Upper lobe of left lung (tissue), 6 donors: ENCODE results near the gene PRL. TPM values are rescaled to one million over a fixed set of nuclear protein-coding genes. Genes with fewer than 3 reads are reported as not detected.

Experiments
- ATAC-seq, 2 donors: fragments of 200-7000 bp; cut with Tn5 transposase; one replicate each; pipeline ENCODE4 v1.9.1; 2022; ENCODE audit warnings: mild to moderate bottlenecking in 2 of 2, moderate library complexity in 2 of 2; ENCODE audit not compliant: low FRiP score in 2 of 2
- DNase-seq, 2 donors: peaks; one replicate each; pipeline ENCODE4 v3.0.0-alpha.2; 2019 to 2020
- H3K27ac ChIP-seq, 4 donors: fragments of 200-600 bp; sonication (generic); one replicate each; pipeline ENCODE4 v1.5.1; 2016 to 2019
- H3K27me3 ChIP-seq, 4 donors: fragments of 200-600 bp; sonication (generic); one replicate each; pipeline ENCODE4 v1.5.1; 2017 to 2019
- H3K36me3 ChIP-seq, 4 donors: fragments of 200-600 bp; sonication (generic); one replicate each; pipeline ENCODE4 v1.5.1; 2016 to 2019
- H3K4me1 ChIP-seq, 4 donors: fragments of 200-600 bp; sonication (generic); one replicate each; pipeline ENCODE4 v1.5.1; 2018 to 2019
- H3K4me3 ChIP-seq, 4 donors: fragments of 200-600 bp; sonication (generic); one replicate each; pipeline ENCODE4 v1.5.1; 2017 to 2019; ENCODE audit warnings: mild to moderate bottlenecking in 2 of 4, moderate library complexity in 1 of 4
- H3K9me3 ChIP-seq, 4 donors: fragments of 200-600 bp; sonication (generic); one replicate each; pipeline ENCODE4 v1.5.1; 2018 to 2019
- EP300 ChIP-seq, 4 donors: sonication (generic); formaldehyde crosslinking; IDR thresholded peaks; one replicate each; pipeline ENCODE4 v1.5.1; 2017; ENCODE audit warnings: antibody characterized with exemption in 4 of 4, control low read depth in 2 of 4
- POLR2A ChIP-seq, 4 donors: fragments of 450-650 bp; IDR thresholded peaks; one replicate each; pipeline ENCODE4 v1.5.1; 2016 to 2017; ENCODE audit warnings: antibody characterized with exemption in 4 of 4, mild to moderate bottlenecking in 2 of 4
- POLR2AphosphoS5 ChIP-seq, 2 donors: sonication (generic); formaldehyde crosslinking; IDR thresholded peaks; one replicate each; pipeline ENCODE4 v1.5.1; 2017; ENCODE audit warnings: antibody characterized with exemption in 2 of 2
- WGBS, 2 donors: methylation state at CpG; one replicate each; pipeline ENCODE4 v1.1.5; 2017 to 2018; 5-methylcytosine and 5-hydroxymethylcytosine counted together
- total RNA-seq, 6 donors: library from RNA; depleted of rRNA in 4 of 6; stranded (reverse); fragments of >200 nt in 4 of 6; gene quantifications; one replicate each; pipeline versions ENCODE4 v1.1.0 to v1.2.1, GENCODE V29; 2016 to 2021
- TF ChIP-seq, protein P1 (sequence below), 6 experiments: fragments of 450-650 bp in 4 of 6; fragments of 200-600 bp in 2 of 6; sonication (generic) in 2 of 6; IDR thresholded peaks; one replicate each; pipeline ENCODE4 v1.5.1; 2016 to 2019; ENCODE audit warnings: antibody characterized with exemption in 6 of 6
- donor health status: DM: no; HTN: no; CAD: no; lungs with moderate emphysema.
- donor health status: DM: no; HTN: yes; CAD: no; lungs with severe emphysema.

The PRL gene
- total RNA-seq, 6 donors from 2014 or later = 0.14 TPM; not detected in 5

- no peak for ATAC-seq
- no peaks in the 10 kb centered on the region for H3K4me1 ChIP-seq
- H3K27ac ChIP-seq = no peak overlapping the region
- no peak for DNase-seq
- no peak overlapping the region for H3K4me3 ChIP-seq
- H3K36me3 ChIP-seq = no peaks in the 10 kb centered on the region
- TF ChIP-seq POLR2AphosphoS5 (IDR thresholded peaks at IDR 0.05) (no peak), EP300 (IDR thresholded peaks at IDR 0.05) (no peak), POLR2A (IDR thresholded peaks at IDR 0.05) (no peak)
- TF ChIP-seq, protein P1, sequence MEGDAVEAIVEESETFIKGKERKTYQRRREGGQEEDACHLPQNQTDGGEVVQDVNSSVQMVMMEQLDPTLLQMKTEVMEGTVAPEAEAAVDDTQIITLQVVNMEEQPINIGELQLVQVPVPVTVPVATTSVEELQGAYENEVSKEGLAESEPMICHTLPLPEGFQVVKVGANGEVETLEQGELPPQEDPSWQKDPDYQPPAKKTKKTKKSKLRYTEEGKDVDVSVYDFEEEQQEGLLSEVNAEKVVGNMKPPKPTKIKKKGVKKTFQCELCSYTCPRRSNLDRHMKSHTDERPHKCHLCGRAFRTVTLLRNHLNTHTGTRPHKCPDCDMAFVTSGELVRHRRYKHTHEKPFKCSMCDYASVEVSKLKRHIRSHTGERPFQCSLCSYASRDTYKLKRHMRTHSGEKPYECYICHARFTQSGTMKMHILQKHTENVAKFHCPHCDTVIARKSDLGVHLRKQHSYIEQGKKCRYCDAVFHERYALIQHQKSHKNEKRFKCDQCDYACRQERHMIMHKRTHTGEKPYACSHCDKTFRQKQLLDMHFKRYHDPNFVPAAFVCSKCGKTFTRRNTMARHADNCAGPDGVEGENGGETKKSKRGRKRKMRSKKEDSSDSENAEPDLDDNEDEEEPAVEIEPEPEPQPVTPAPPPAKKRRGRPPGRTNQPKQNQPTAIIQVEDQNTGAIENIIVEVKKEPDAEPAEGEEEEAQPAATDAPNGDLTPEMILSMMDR (IDR thresholded peaks at IDR 0.05) = no peak
- H3K27me3 ChIP-seq = no peaks in the 10 kb centered on the region
- 86 to 87% methylated on average over 2 of the region's 2 CpGs for WGBS, 2 donors
- peaks cover 0 to 20% (median 3%) of the 10 kb centered on the region in 4 donors for H3K9me3 ChIP-seq
These were observed 12.1 kb upstream of the PRL start for GRCh38 chr6:22308939-22309338.

GRCh38 chr6:22306741-22307466 is 10.1 kb upstream of the PRL start:
- Histone ChIP-seq H3K27ac (no peak overlapping the region), H3K4me1 (no peaks in the 10 kb centered on the region), H3K36me3 (no peaks in the 10 kb centered on the region), H3K27me3 (no peaks in the 10 kb centered on the region), H3K4me3 (no peak overlapping the region), H3K9me3 (peaks cover 0 to 8% (median 2%) of the 10 kb centered on the region in 4 donors)
- ATAC-seq (no peak), DNase-seq (no peak)
- no peak for TF ChIP-seq POLR2A (IDR thresholded peaks at IDR 0.05)
- TF ChIP-seq, protein P1 (IDR thresholded peaks at IDR 0.05) = no peak
- TF ChIP-seq EP300 (IDR thresholded peaks at IDR 0.05) = no peak
- no peak for TF ChIP-seq POLR2AphosphoS5 (IDR thresholded peaks at IDR 0.05)
- 83 to 87% methylated on average over 3 of the region's 3 CpGs for WGBS, 2 donors

GRCh38 chr6:22302838-22303237 is 6.0 kb upstream of the PRL start:
- Histone ChIP-seq H3K4me1 (no peaks in the 10 kb centered on the region), H3K9me3 (no peaks in the 10 kb centered on the region), H3K27me3 (no peaks in the 10 kb centered on the region), H3K4me3 (no peak overlapping the region), H3K36me3 (no peaks in the 10 kb centered on the region), H3K27ac (no peak overlapping the region)
- no peak for TF ChIP-seq POLR2AphosphoS5 (IDR thresholded peaks at IDR 0.05)
- no peak for TF ChIP-seq POLR2A (IDR thresholded peaks at IDR 0.05)
- TF ChIP-seq, protein P1 (IDR thresholded peaks at IDR 0.05) = no peak
- no peak for TF ChIP-seq EP300 (IDR thresholded peaks at IDR 0.05)
- WGBS, 2 donors = 17 to 35% methylated on average over 1 of the region's 1 CpG
- ATAC-seq = no peak
- DNase-seq = no peak

DNA sequence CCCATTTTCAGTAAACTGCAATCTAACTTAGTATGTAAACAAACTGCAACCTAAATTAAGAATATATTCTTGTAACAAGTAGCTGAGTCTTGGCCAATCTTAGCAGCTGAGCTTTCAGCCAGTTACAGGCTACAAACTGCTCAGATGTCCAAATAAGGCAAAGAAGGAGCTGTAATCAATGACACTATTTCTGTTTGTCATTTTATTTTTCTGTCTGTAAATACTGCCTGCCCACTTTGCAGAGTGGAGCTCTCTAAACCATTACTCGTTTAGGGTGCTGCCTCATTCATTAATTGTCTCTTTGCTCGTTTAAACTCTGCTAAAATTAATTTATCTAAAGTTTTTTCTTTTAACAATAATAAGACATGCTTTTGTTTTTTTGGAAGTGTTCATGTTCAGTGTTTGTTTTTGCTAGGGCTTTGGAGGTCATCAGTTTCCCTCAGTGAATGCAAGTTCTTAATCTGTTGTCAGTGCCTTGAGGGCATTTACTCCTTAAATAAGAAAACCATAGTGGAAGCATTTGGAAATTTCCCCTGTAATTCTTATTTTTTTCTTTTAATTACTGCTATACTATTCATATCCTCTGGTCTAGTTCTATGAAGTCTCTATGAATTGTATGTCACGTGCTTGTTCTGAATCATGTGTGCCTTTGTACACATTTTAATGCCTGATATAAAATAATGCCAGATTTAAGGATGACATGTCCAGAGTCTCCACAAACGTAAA is 3.6 kb upstream of the PRL start:
- DNase-seq = no peak
- H3K4me3 ChIP-seq = no peak overlapping the region
- ATAC-seq = no peak
- no peaks in the 10 kb centered on the region for H3K27me3 ChIP-seq
- no peaks in the 10 kb centered on the region for H3K9me3 ChIP-seq
- H3K27ac ChIP-seq = no peak overlapping the region
- no peaks in the 10 kb centered on the region for H3K36me3 ChIP-seq
- no peak for TF ChIP-seq POLR2AphosphoS5 (IDR thresholded peaks at IDR 0.05)
- 79 to 86% methylated on average over 4 of the region's 4 CpGs for WGBS, 2 donors
- H3K4me1 ChIP-seq = no peaks in the 10 kb centered on the region

DNA sequence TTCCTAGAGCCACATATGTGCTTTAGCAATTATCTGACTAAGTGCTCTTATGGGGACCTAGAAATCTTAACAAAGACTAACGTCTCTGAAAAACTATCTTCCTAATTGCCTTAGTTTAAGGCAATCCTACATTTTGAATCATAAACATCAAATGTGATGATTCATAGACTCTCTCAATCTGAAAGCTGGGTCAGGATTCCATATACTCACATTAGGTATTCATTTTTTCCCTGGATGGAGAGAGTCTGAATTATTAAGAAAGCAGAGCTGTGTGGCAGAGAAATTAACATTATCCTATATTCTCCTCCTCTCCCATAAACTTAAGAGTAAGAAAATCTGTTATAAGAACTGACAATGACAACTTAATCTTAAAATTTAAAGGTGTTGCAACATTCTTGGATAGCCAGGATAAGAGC is 1.6 kb upstream of the PRL start:
- DNase-seq = no peak
- Histone ChIP-seq H3K4me1 (no peaks in the 10 kb centered on the region), H3K4me3 (no peak overlapping the region), H3K9me3 (no peaks in the 10 kb centered on the region), H3K36me3 (no peaks in the 10 kb centered on the region), H3K27me3 (no peaks in the 10 kb centered on the region), H3K27ac (no peak overlapping the region)
- TF ChIP-seq POLR2AphosphoS5 (IDR thresholded peaks at IDR 0.05) = no peak
- TF ChIP-seq POLR2A (IDR thresholded peaks at IDR 0.05) = no peak
- TF ChIP-seq, protein P1 (IDR thresholded peaks at IDR 0.05) = no peak
- TF ChIP-seq EP300 (IDR thresholded peaks at IDR 0.05) = no peak
- ATAC-seq = no peak
- WGBS, 2 donors = 73 to 90% methylated on average over 1 of the region's 1 CpG
